ENCODE data around the gene SHROOM3.

- no peak for TF ChIP-seq POLR2A (IDR thresholded peaks at IDR 0.05)
- TF ChIP-seq, protein P1, sequence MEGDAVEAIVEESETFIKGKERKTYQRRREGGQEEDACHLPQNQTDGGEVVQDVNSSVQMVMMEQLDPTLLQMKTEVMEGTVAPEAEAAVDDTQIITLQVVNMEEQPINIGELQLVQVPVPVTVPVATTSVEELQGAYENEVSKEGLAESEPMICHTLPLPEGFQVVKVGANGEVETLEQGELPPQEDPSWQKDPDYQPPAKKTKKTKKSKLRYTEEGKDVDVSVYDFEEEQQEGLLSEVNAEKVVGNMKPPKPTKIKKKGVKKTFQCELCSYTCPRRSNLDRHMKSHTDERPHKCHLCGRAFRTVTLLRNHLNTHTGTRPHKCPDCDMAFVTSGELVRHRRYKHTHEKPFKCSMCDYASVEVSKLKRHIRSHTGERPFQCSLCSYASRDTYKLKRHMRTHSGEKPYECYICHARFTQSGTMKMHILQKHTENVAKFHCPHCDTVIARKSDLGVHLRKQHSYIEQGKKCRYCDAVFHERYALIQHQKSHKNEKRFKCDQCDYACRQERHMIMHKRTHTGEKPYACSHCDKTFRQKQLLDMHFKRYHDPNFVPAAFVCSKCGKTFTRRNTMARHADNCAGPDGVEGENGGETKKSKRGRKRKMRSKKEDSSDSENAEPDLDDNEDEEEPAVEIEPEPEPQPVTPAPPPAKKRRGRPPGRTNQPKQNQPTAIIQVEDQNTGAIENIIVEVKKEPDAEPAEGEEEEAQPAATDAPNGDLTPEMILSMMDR (IDR thresholded peaks at IDR 0.05), result no peak
Measured at GRCh38 chr4:76717431-76717830, 282.4 kb downstream of the SHROOM3 start.
